ENCODE results near the gene TEDC2. TPM values are rescaled to one million over a fixed set of nuclear protein-coding genes. Genes with fewer than 3 reads are reported as not detected.
"Not testable (repeated sequence)": the region's sequence is repeated elsewhere in the genome, so short reads cannot be mapped to it uniquely, and the experiment has no call there.

TEDC2 gene
- total RNA-seq, 3 donors from 2014 or later: 0.98 to 1.0 TPM; not detected in 1

- Histone ChIP-seq H3K27me3 (no peaks in the 10 kb centered on the region), H3K4me1 (peaks cover 5 to 6% of the 10 kb centered on the region in 2 donors), H3K4me3 (peak overlapping the region; percentile 72 to 99 (median 87)), H3K27ac (peak overlapping the region; percentile 60 to 90), H3K9me3 (no peaks in the 10 kb centered on the region), H3K36me3 (no peaks in the 10 kb centered on the region)
- TF ChIP-seq POLR2A (IDR thresholded peaks at IDR 0.05) (no peak), CTCF (IDR thresholded peaks at IDR 0.05) (peak in 1 of 3 donors; percentile 35)
- DNase-seq (ENCODE audit: low spot score in 2 of 2): no peak
- intact Hi-C loops (cut with DNase I; ENCODE audit: low total_unique reads): loop anchor here (10.0 kb wide), 1 partner anchor 85 kb away; the partner anchor contains the start of gene ABCA3
Measured at GRCh38 chr16:2429771-2430663, 29.9 kb upstream of the TEDC2 start.

DNA sequence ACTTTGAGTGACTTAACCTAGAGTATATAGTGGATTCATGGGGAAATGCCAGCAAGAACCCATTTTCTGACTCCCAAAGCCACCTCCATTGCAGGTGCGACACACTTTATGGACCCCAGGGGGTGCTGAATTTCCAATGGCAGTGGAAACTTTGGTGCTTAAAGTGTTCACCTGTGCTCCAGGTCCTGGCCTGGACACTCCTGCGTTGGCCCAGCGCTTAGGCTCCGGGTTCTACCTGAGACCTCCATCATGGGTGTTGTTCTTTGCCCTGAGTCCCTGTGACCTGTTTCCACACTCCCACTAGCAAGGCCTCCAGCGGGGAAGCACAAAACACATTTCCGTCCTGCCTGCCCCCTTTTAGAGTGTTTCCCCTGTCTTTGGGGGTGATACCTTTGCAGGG lies 27.6 kb upstream of the TEDC2 start:
- TF ChIP-seq POLR2A (IDR thresholded peaks at IDR 0.05) (no peak), CTCF (IDR thresholded peaks at IDR 0.05) (no peak), POLR2AphosphoS5 (IDR thresholded peaks at IDR 0.05) (no peak)
- Histone ChIP-seq H3K4me3 (no peak overlapping the region), H3K27me3 (no peaks in the 10 kb centered on the region), H3K9me3 (no peaks in the 10 kb centered on the region), H3K27ac (no peak overlapping the region), H3K36me3 (no peaks in the 10 kb centered on the region), H3K4me1 (peaks cover 5 to 6% of the 10 kb centered on the region in 2 donors)
- no peak for DNase-seq (ENCODE audit: low spot score in 2 of 2)
- intact Hi-C loops (cut with DNase I; ENCODE audit: low total_unique reads): no loop called here

DNA sequence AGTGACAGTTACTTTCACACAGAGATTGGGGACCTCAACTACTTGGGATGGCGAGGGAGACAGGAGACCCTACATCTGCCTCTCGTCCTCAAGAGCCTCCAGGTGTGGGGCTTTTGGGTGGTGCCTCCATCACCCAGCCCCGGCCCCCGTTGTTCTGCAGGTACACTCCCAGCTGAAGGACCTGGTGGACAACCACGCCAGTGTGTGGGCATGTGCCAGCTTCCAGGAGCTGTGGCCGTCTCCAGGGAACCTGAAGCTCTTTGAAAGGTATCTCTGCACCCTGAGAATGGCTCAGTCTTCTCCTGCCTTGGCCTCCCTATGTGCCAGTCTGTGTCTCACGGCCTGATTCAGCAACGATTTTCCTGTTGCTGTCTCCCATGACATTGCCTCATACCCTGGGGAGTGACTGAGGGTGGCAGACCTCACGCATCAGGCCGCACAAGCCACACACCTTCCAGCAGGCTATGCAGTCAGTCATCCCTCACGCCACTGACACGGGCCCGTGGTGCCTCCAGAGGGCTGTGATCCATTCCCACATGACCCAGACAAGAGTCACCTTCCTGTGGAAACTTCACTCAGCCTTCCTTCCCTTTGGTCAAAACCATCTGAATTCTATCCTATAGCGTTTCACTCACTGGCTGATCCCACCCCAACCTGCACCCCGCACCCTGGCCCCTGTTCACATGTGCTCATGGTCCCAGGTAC lies 27.0 kb upstream of the TEDC2 start:
- no peak overlapping the region for H3K27ac ChIP-seq
- no peak overlapping the region for H3K4me3 ChIP-seq
- H3K36me3 ChIP-seq: no peaks in the 10 kb centered on the region
- intact Hi-C loops (cut with DNase I; ENCODE audit: low total_unique reads): no loop called here
- no peaks in the 10 kb centered on the region for H3K27me3 ChIP-seq
- H3K4me1 ChIP-seq: peaks cover 5 to 6% of the 10 kb centered on the region in 2 donors
- H3K9me3 ChIP-seq: no peaks in the 10 kb centered on the region
- no peak for DNase-seq (ENCODE audit: low spot score in 2 of 2)
- TF ChIP-seq POLR2AphosphoS5 (IDR thresholded peaks at IDR 0.05) (no peak), POLR2A (IDR thresholded peaks at IDR 0.05) (no peak), CTCF (IDR thresholded peaks at IDR 0.05) (no peak)

DNA sequence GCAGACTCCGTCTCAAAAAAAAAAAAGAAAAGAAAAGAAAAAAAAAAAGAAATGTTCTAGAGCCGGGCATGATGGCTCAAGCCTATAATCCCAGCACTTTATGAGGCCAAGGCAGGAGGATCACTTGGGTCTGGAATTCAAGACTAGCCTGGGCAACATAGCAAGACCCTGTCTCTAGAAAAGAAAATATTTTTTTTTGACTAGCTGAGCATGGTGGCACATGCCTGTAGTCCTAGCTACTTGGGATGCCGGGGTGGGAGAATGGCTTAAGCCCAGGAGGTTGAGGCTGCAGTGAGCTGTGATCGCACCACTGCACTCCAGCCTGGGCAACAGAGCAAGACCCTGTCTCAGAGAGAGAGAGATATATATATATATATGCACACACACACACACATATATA lies 24.7 kb upstream of the TEDC2 start:
- DNase-seq (ENCODE audit: low spot score in 2 of 2); intact Hi-C loops (cut with DNase I; ENCODE audit: low total_unique reads); H3K27me3 ChIP-seq; H3K9me3 ChIP-seq; H3K27ac ChIP-seq; H3K4me3 ChIP-seq; H3K4me1 ChIP-seq; H3K36me3 ChIP-seq: not testable (repeated sequence)

- peak in 1 of 2 donors; percentile 75 for DNase-seq (ENCODE audit: low spot score in 2 of 2)
- intact Hi-C loops (cut with DNase I; ENCODE audit: low total_unique reads): no loop called here
- Histone ChIP-seq H3K27ac (no peak overlapping the region), H3K4me3 (no peak overlapping the region), H3K36me3 (no peaks in the 10 kb centered on the region), H3K9me3 (no peaks in the 10 kb centered on the region), H3K4me1 (no peaks in the 10 kb centered on the region), H3K27me3 (no peaks in the 10 kb centered on the region)
- TF ChIP-seq POLR2A (IDR thresholded peaks at IDR 0.05) (no peak), POLR2AphosphoS5 (IDR thresholded peaks at IDR 0.05) (no peak), CTCF (IDR thresholded peaks at IDR 0.05) (no peak)
Measured at GRCh38 chr16:2436110-2436509, 23.8 kb upstream of the TEDC2 start.
